ENCODE measurements around the gene CCNQ. TPM values are rescaled to one million over a fixed set of nuclear protein-coding genes. Genes with fewer than 3 reads are reported as not detected.
A peak's percentile ranks its signal among the peaks of the same experiment; 100 is the strongest.

The CCNQ gene
- total RNA-seq, 5 donors from 2014 or later (not counting 1 experiment from before 2014, with no cell fraction given), result 12.5 to 29.8 (median 25.5) TPM

DNA sequence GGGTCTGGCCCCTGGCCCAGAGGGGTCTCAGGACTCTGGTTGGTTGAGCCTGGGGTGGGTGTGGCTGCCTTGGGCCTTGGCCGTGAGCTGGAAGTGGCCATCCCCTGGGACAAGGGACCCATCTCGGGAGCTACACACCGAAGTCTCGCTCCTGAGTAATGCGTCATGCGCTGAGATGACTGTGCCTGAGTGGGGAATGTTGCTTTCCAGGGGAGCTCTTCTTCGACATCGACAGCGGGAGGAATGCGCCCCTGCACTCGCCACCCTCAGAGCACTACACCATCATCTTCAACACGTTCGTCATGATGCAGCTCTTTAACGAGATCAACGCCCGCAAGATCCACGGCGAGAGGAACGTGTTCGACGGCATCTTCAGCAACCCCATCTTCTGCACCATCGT lies 38.5 kb downstream of the CCNQ start:
- H3K9me3 ChIP-seq, result no peaks in the 10 kb centered on the region
- no peaks in the 10 kb centered on the region for H3K9me3 Mint-ChIP-seq
- no peak for ATAC-seq (replicated peaks in 1 of 4)
- CTCF ChIA-PET, result no interaction called here
- H3K36me3 Mint-ChIP-seq, result no peaks in the 10 kb centered on the region
- 96% methylated on average over 9 of the region's 22 CpGs for WGBS (ENCODE audit: insufficient coverage)
- H3K27ac ChIP-seq (ENCODE audit: low read length), result no peak overlapping the region
- no peak for DNase-seq
- no peak overlapping the region for H3K4me3 Mint-ChIP-seq
- H3K36me3 ChIP-seq (ENCODE audit: control insufficient read depth in 2 of 2, extremely low read depth in 1 of 2, insufficient read depth in 1 of 2, low read length in 1 of 2), result no peaks in the 10 kb centered on the region
- peaks cover 0 to 8% of the 10 kb centered on the region in 2 experiments for H3K27me3 ChIP-seq (replicated peaks in 1 of 2; ENCODE audit: control insufficient read depth in 2 of 2, extremely low read depth in 1 of 2, insufficient read depth in 2 of 2, low read length in 1 of 2)
- no peak overlapping the region for H3K27ac Mint-ChIP-seq
- POLR2A ChIA-PET, result no interaction called here
- peaks cover 0 to 8% of the 10 kb centered on the region in 2 donors for H3K27me3 Mint-ChIP-seq
- peaks cover 0 to 2% (median 0%) of the 10 kb centered on the region in 3 donors for H3K4me1 Mint-ChIP-seq
- peaks cover 0 to 6% of the 10 kb centered on the region in 2 experiments for H3K4me1 ChIP-seq (ENCODE audit: control insufficient read depth in 1 of 2, extremely low read depth in 1 of 2, insufficient read depth in 2 of 2, low read length in 2 of 2)
- H3K4me3 ChIP-seq (ENCODE audit: control insufficient read depth in 1 of 2, extremely low read depth in 1 of 2, low read length in 1 of 2), result no peak overlapping the region

DNA sequence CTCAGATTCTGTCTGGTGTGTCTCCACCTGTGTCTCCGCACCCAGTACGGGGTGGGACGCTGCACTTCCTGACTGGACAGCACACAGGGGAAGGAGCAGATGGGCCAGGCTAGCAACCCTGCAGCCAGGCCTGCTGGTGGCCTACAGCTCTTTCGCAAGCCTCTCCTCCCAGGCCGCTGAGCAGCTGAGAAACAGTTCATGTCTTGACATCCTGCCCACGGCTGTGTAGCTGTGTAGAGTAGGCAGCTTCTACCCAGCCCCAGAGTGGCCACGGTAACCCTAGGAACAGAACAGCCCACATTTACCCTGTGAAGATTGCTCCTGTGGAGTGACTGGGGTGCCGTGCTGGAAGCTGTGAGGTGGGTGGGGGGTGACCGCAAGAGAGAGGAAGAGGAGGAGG lies 38.9 kb downstream of the CCNQ start:
- Mint-ChIP-seq H3K4me3 (no peak overlapping the region), H3K27me3 (peaks cover 0 to 8% of the 10 kb centered on the region in 2 donors), H3K9me3 (no peaks in the 10 kb centered on the region), H3K4me1 (peaks cover 0 to 5% (median 0%) of the 10 kb centered on the region in 3 donors), H3K36me3 (no peaks in the 10 kb centered on the region), H3K27ac (no peak overlapping the region)
- peaks cover 0 to 11% of the 10 kb centered on the region in 2 experiments for H3K27me3 ChIP-seq (replicated peaks in 1 of 2; ENCODE audit: control insufficient read depth in 2 of 2, extremely low read depth in 1 of 2, insufficient read depth in 2 of 2, low read length in 1 of 2)
- ATAC-seq (replicated peaks in 1 of 4), result no peak
- no peak overlapping the region for H3K4me3 ChIP-seq (ENCODE audit: control insufficient read depth in 1 of 2, extremely low read depth in 1 of 2, low read length in 1 of 2)
- no peak for DNase-seq
- POLR2A ChIA-PET, result no interaction called here
- CTCF ChIA-PET, result no interaction called here
- H3K36me3 ChIP-seq (ENCODE audit: control insufficient read depth in 2 of 2, extremely low read depth in 1 of 2, insufficient read depth in 1 of 2, low read length in 1 of 2), result no peaks in the 10 kb centered on the region
- peaks cover 0 to 6% of the 10 kb centered on the region in 2 experiments for H3K4me1 ChIP-seq (ENCODE audit: control insufficient read depth in 1 of 2, extremely low read depth in 1 of 2, insufficient read depth in 2 of 2, low read length in 2 of 2)
- WGBS (ENCODE audit: insufficient coverage), result 80% methylated on average over 3 of the region's 9 CpGs
- no peaks in the 10 kb centered on the region for H3K9me3 ChIP-seq
- H3K27ac ChIP-seq (ENCODE audit: low read length), result no peak overlapping the region

DNA sequence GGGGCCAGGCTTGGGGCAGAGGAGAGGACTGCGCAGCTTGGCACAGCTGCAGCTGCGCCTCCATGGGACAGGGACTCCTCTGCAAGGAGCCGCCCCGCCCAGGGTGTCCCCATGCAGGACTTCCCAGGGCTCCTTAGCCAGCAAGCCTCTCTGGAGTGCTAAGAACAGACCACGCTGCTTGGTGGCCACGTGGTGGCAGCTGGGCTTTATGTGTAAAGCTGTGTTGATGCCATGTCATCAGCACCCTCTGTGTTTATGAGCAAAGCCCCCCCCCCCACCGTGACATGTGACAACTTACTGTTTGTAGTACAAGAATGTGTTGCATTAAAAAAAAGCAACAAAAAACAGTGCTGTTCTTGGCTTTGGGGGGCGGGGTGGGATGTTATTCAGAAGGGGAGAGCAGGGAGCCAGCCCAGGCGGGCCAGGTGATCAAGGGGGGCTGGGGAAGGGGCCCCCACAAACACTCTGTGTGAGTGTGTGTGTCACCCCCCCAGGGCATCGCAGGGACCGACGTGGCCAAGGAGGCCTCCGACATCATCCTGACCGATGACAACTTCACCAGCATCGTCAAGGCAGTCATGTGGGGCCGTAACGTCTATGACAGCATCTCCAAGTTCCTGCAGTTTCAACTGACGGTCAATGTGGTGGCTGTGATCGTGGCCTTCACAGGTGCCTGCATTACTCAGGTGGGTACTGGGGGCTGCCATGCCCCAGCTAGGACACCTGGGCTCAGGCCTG lies 41.2 kb downstream of the CCNQ start:
- ATAC-seq (replicated peaks in 1 of 4) (no peak), DNase-seq (no peak)
- Mint-ChIP-seq H3K27ac (no peak overlapping the region), H3K4me1 (peaks cover 0 to 5% (median 0%) of the 10 kb centered on the region in 3 donors), H3K27me3 (peaks cover 0 to 16% of the 10 kb centered on the region in 2 donors), H3K4me3 (no peak overlapping the region), H3K36me3 (no peaks in the 10 kb centered on the region), H3K9me3 (no peaks in the 10 kb centered on the region)
- Histone ChIP-seq H3K4me3 (ENCODE audit: control insufficient read depth in 1 of 2, extremely low read depth in 1 of 2, low read length in 1 of 2) (no peak overlapping the region), H3K27me3 (replicated peaks in 1 of 2; ENCODE audit: control insufficient read depth in 2 of 2, extremely low read depth in 1 of 2, insufficient read depth in 2 of 2, low read length in 1 of 2) (peaks cover 0 to 16% of the 10 kb centered on the region in 2 experiments), H3K4me1 (ENCODE audit: control insufficient read depth in 1 of 2, extremely low read depth in 1 of 2, insufficient read depth in 2 of 2, low read length in 2 of 2) (peaks cover 0 to 9% of the 10 kb centered on the region in 2 experiments), H3K9me3 (no peaks in the 10 kb centered on the region), H3K27ac (ENCODE audit: low read length) (no peak overlapping the region), H3K36me3 (ENCODE audit: control insufficient read depth in 2 of 2, extremely low read depth in 1 of 2, insufficient read depth in 1 of 2, low read length in 1 of 2) (no peaks in the 10 kb centered on the region)
- ChIA-PET CTCF (interaction anchor here in 1 of 2 donors (1.5 kb wide), 1 partner anchor 91 kb away, joined by 3 read pairs; no protein-coding TSS in a partner anchor), POLR2A (no interaction called here)
- 91% methylated on average over 6 of the region's 19 CpGs for WGBS (ENCODE audit: insufficient coverage)

DNA sequence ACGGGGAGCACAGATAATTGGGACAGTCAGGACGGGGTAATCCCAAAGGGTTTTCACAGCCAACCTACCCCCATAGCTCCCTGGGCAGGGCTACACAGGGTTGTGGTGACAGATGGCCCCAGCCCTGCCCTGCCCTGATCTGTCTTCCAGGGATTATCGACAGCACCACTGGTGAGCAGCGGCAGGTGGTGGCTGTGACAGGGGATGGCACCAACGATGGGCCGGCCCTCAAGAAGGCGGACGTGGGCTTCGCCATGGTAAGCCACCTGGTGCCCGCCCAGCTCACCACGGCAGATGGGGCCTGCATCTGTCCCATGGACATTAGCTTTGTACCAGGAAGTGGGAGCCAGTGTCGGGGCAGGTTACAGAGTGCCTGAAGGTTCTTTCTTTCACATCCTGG lies 42.2 kb downstream of the CCNQ start:
- ATAC-seq (replicated peaks in 1 of 4), result no peak
- H3K27me3 Mint-ChIP-seq, result peaks cover 0 to 23% of the 10 kb centered on the region in 2 donors

DNA sequence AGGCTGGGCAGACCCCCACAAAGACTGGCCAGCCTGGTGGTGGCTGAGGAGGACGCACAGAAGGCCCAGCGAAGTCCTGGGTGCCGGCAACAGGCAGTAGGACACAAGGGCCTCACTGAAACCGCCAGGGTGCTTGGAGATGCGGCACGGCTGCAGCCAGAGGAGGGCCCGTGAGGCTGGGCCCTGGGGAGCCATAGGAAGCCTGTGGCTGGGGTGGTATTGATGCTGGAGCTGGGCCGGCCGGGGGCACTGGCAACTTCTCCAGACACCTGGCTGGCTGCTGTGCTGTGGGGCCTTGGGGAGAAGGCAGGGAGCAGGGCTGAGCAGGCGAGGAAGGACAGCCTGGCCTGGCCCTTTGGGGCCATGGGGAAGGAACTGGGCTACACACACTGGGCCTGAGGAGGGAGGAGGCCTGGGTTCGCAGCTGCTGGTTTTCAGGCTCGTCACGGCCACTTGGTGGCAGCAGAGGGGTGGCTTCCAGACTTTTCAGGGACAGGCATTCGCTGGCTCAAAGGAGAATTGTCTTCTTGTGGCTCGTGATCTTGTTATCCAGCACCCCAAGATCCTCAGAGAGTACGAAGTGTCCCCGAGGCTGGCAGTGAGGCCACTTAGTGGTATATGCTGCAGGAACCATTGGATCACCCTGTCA lies 44.3 kb downstream of the CCNQ start:
- H3K4me1 ChIP-seq (ENCODE audit: control insufficient read depth in 1 of 2, extremely low read depth in 1 of 2, insufficient read depth in 2 of 2, low read length in 2 of 2), result peaks cover 0 to 6% of the 10 kb centered on the region in 2 experiments
- H3K4me3 ChIP-seq (ENCODE audit: control insufficient read depth in 1 of 2, extremely low read depth in 1 of 2, low read length in 1 of 2), result no peak overlapping the region
- no peaks in the 10 kb centered on the region for H3K36me3 ChIP-seq (ENCODE audit: control insufficient read depth in 2 of 2, extremely low read depth in 1 of 2, insufficient read depth in 1 of 2, low read length in 1 of 2)
- Mint-ChIP-seq H3K4me3 (no peak overlapping the region), H3K4me1 (peaks cover 0 to 5% (median 0%) of the 10 kb centered on the region in 3 donors), H3K9me3 (no peaks in the 10 kb centered on the region), H3K27ac (no peak overlapping the region), H3K27me3 (peaks cover 0 to 28% of the 10 kb centered on the region in 2 donors), H3K36me3 (no peaks in the 10 kb centered on the region)
- ChIA-PET CTCF (interaction anchor here (1.9 to 2.7 kb wide), 2 partner anchors 112 to 113 kb away, joined by 8 to 12 read pairs; no protein-coding TSS in a partner anchor), POLR2A (no interaction called here)
- ATAC-seq (replicated peaks in 1 of 4) (peak; percentile 50 to 77 (median 68)), DNase-seq (peak; percentile 22 to 72 (median 48))
- WGBS (ENCODE audit: insufficient coverage), result 65% methylated on average over 7 of the region's 17 CpGs
- H3K27ac ChIP-seq (ENCODE audit: low read length), result no peak overlapping the region
- H3K27me3 ChIP-seq (replicated peaks in 1 of 2; ENCODE audit: control insufficient read depth in 2 of 2, extremely low read depth in 1 of 2, insufficient read depth in 2 of 2, low read length in 1 of 2), result peaks cover 2 to 10% of the 10 kb centered on the region in 2 experiments
- H3K9me3 ChIP-seq, result no peaks in the 10 kb centered on the region

More for the DNA sequence above, 42.2 kb downstream of the CCNQ start:
- H3K36me3 ChIP-seq (ENCODE audit: control insufficient read depth in 2 of 2, extremely low read depth in 1 of 2, insufficient read depth in 1 of 2, low read length in 1 of 2), result no peaks in the 10 kb centered on the region
- H3K27me3 ChIP-seq (replicated peaks in 1 of 2; ENCODE audit: control insufficient read depth in 2 of 2, extremely low read depth in 1 of 2, insufficient read depth in 2 of 2, low read length in 1 of 2), result peaks cover 0 to 16% of the 10 kb centered on the region in 2 experiments
- Mint-ChIP-seq H3K27ac (no peak overlapping the region), H3K9me3 (no peaks in the 10 kb centered on the region), H3K4me3 (no peak overlapping the region), H3K4me1 (peaks cover 0 to 5% (median 0%) of the 10 kb centered on the region in 3 donors), H3K36me3 (no peaks in the 10 kb centered on the region)
- WGBS (ENCODE audit: insufficient coverage), result 81% methylated on average over 5 of the region's 12 CpGs
- ChIA-PET CTCF (interaction anchor here (1.1 to 1.5 kb wide), 2 partner anchors 18 to 92 kb away, joined by 3 read pairs; no protein-coding TSS in a partner anchor), POLR2A (no interaction called here)
- H3K4me1 ChIP-seq (ENCODE audit: control insufficient read depth in 1 of 2, extremely low read depth in 1 of 2, insufficient read depth in 2 of 2, low read length in 2 of 2), result peaks cover 0 to 9% of the 10 kb centered on the region in 2 experiments
- H3K4me3 ChIP-seq (ENCODE audit: control insufficient read depth in 1 of 2, extremely low read depth in 1 of 2, low read length in 1 of 2), result no peak overlapping the region
- no peak for DNase-seq
- no peaks in the 10 kb centered on the region for H3K9me3 ChIP-seq
- H3K27ac ChIP-seq (ENCODE audit: low read length), result no peak overlapping the region

DNA sequence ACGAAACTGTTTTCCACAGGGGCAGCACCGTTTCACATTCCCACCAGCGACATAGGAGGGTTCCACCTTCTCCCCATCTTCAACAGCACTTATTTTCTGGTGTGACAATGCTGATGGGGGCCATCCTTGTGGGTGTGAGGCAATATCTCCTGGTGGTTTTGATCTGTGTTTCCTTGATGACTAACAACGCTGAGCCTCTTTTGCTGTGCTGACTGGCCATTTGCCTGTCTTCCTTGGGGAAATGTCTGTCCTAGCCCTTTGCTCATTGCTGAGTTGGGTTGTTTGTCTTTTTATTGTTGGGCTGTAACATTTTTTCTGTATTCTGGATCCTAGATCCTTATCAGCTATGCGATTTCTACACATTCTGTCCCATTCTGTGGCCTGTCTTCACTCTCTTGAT lies 47.8 kb downstream of the CCNQ start:
- Histone ChIP-seq H3K27ac (ENCODE audit: low read length) (no peak overlapping the region), H3K9me3 (no peaks in the 10 kb centered on the region), H3K4me3 (ENCODE audit: control insufficient read depth in 1 of 2, extremely low read depth in 1 of 2, low read length in 1 of 2) (no peak overlapping the region), H3K4me1 (ENCODE audit: control insufficient read depth in 1 of 2, extremely low read depth in 1 of 2, insufficient read depth in 2 of 2, low read length in 2 of 2) (peaks cover 0 to 3% of the 10 kb centered on the region in 2 experiments), H3K36me3 (ENCODE audit: control insufficient read depth in 2 of 2, extremely low read depth in 1 of 2, insufficient read depth in 1 of 2, low read length in 1 of 2) (no peaks in the 10 kb centered on the region), H3K27me3 (replicated peaks in 1 of 2; ENCODE audit: control insufficient read depth in 2 of 2, extremely low read depth in 1 of 2, insufficient read depth in 2 of 2, low read length in 1 of 2) (peaks cover 2 to 11% of the 10 kb centered on the region in 2 experiments)
- H3K4me3 Mint-ChIP-seq, result no peak overlapping the region
- ChIA-PET CTCF (no interaction called here), POLR2A (no interaction called here)
- H3K27me3 Mint-ChIP-seq, result peaks cover 5 to 30% of the 10 kb centered on the region in 2 donors
- no peaks in the 10 kb centered on the region for H3K36me3 Mint-ChIP-seq
- no peak for DNase-seq
- no CpG with 5 or more reads among the region's 5 CpGs for WGBS (ENCODE audit: insufficient coverage)
- no peak overlapping the region for H3K27ac Mint-ChIP-seq
- no peaks in the 10 kb centered on the region for H3K9me3 Mint-ChIP-seq
- peaks cover 0 to 5% (median 0%) of the 10 kb centered on the region in 3 donors for H3K4me1 Mint-ChIP-seq
- ATAC-seq (replicated peaks in 1 of 4), result no peak

Measured in T-cell (primary cell).